K562 (cell line): ENCODE data around the gene HERC3. TPM values are rescaled to one million over a fixed set of nuclear protein-coding genes. Genes with fewer than 3 reads are reported as not detected.

ENCODE experiments used
- ATAC-seq: fragments of 200-7000 bp; cut with Tn5 transposase; 3 replicates; pipeline ENCODE4 v1.9.1; 2020; ENCODE audit warnings: moderate library complexity
- BruUV-seq: library from RNA; stranded (reverse); fragments of 400-500 nt; replicated peaks from 2 replicates; lab custom pipeline; 2021; lab: Mats Ljungman, UMichigan
- CTCF ChIA-PET: fragments of 300-600 bp; formaldehyde crosslinking; extraction: SDS; loops from one replicate; lab custom pipeline; 2021; ENCODE audit warnings: low intra/inter-chr PET ratio; lab: Yijun Ruan, JAX
- POLR2A ChIA-PET: fragments of 300-600, 350-650 bp; sonication (Branson Sonifier 250); formaldehyde crosslinking; extraction: SDS; loops from one replicate; lab custom pipeline; 2021; ENCODE audit warnings: antibody characterized with exemption, inconsistent platforms; lab: Yijun Ruan, JAX
- DNase-seq, 4 experiments: peaks; one replicate each; pipeline versions ENCODE4 v3.0.0 to v3.0.0-alpha.2; 2011 to 2018; ENCODE audit warnings: low spot score in 3 of 4, mixed read lengths in 3 of 4; ENCODE audit errors: extremely low read depth in 1 of 4
- FAIRE-seq: peaks from 2 replicates; lab custom pipeline; 2011; peaks lifted over from hg19 to GRCh38; lab: Jason Lieb, UNC
- H2AFZ ChIP-seq: 2 replicates; pipeline ENCODE4 v1.6.0; 2011; ENCODE audit warnings: low read depth, low read length, control low read depth, inconsistent platforms
- H3K27ac ChIP-seq: fragments of 200-600 bp; 3 replicates; pipeline ENCODE4 v1.8.0; 2011; ENCODE audit warnings: low read depth, mild to moderate bottlenecking, control low read depth, inconsistent platforms, low read length, moderate library complexity, mixed read lengths; ENCODE audit errors: extremely low read depth
- H3K27me3 ChIP-seq, 2 experiments: fragments of 300-600 bp in 1 of 2; 2 replicates in 1 of 2; 3 replicates in 1 of 2; pipeline versions ENCODE4 v1.6.0 to v1.8.0; 2011; ENCODE audit warnings: inconsistent platforms in 2 of 2, low read length in 2 of 2, mild to moderate bottlenecking in 1 of 2, mixed read lengths in 1 of 2, moderate library complexity in 1 of 2; ENCODE audit not compliant: control insufficient read depth in 2 of 2, insufficient read depth in 2 of 2
- H3K36me3 ChIP-seq: fragments of 300-600 bp; 3 replicates; pipeline ENCODE4 v1.8.0; 2011; ENCODE audit warnings: mild to moderate bottlenecking, low read length, inconsistent platforms; ENCODE audit not compliant: control insufficient read depth, insufficient read depth
- H3K4me1 ChIP-seq, 2 experiments: fragments of 200-600 bp in 1 of 2; replicated peaks in 1 of 2; 2 replicates in 1 of 2; 3 replicates in 1 of 2; pipeline versions ENCODE4 v1.5.1 to v1.8.0; 2011; ENCODE audit warnings: inconsistent platforms in 2 of 2, low read length in 2 of 2, mild to moderate bottlenecking in 1 of 2, mixed read lengths in 1 of 2, moderate library complexity in 1 of 2; ENCODE audit not compliant: control insufficient read depth in 2 of 2, insufficient read depth in 2 of 2
- H3K4me2 ChIP-seq: 2 replicates; pipeline ENCODE4 v1.6.1; 2011; ENCODE audit warnings: low read length, control low read depth, inconsistent platforms, mixed read lengths; ENCODE audit not compliant: insufficient read depth
- H3K4me3 ChIP-seq: fragments of 200-600 bp; sonication (generic), shearing (Covaris generic); 2 replicates; pipeline ENCODE4 v1.5.1; 2016; ENCODE audit warnings: control low read depth, inconsistent platforms
- H3K79me2 ChIP-seq: fragments of 200-600 bp; 3 replicates; pipeline ENCODE4 v1.8.0; 2011; ENCODE audit warnings: low read length, inconsistent platforms; ENCODE audit not compliant: control insufficient read depth, insufficient read depth
- H3K9ac ChIP-seq, 2 experiments: 2 replicates each; pipeline versions ENCODE4 v1.6.0 to v1.6.1; 2011; ENCODE audit warnings: low read depth in 2 of 2, low read length in 2 of 2, control low read depth in 1 of 2, inconsistent platforms in 1 of 2, mild to moderate bottlenecking in 1 of 2, mixed read lengths in 1 of 2; ENCODE audit not compliant: insufficient read depth in 1 of 2
- H3K9me1 ChIP-seq: one replicate; pipeline ENCODE4 v1.6.0; 2011; ENCODE audit warnings: inconsistent platforms, mild to moderate bottlenecking, low read length, moderate library complexity; ENCODE audit not compliant: control insufficient read depth, insufficient read depth
- H3K9me3 ChIP-seq: replicated peaks from 2 replicates; pipeline ENCODE4 v1.5.1; 2011; ENCODE audit warnings: low read depth, low read length, inconsistent platforms; ENCODE audit not compliant: control insufficient read depth, insufficient read depth
- H4K20me1 ChIP-seq: replicated peaks from 2 replicates; pipeline ENCODE4 v1.6.1; 2011; ENCODE audit warnings: low read length, inconsistent platforms, mixed read lengths; ENCODE audit not compliant: control insufficient read depth, insufficient read depth
- CBX8 ChIP-seq: fragments of 200-600 bp; sonication (generic); IDR thresholded peaks from 2 replicates; pipeline ENCODE4 v1.6.1; 2012; ENCODE audit warnings: borderline replicate concordance, mixed run types, low read depth, mild to moderate bottlenecking, moderate library complexity, mixed read lengths, low read length, control low read depth, inconsistent platforms; ENCODE audit not compliant: poor library complexity, severe bottlenecking; ENCODE audit errors: extremely low read depth
- CEBPG ChIP-seq, 3 experiments: fragments of 200-800 bp in 1 of 3; sonication (Bioruptor generic) in 1 of 3; sonication (generic) in 1 of 3; formaldehyde crosslinking in 1 of 3; IDR thresholded peaks in 2 of 3; conservative IDR thresholded peaks in 1 of 3; 2 replicates each; pipeline versions ENCODE4 v1.6.1 to v1.8.0; 2016 to 2022; ENCODE audit warnings: missing compliant biosample characterization in 2 of 3, missing genetic modification characterization in 2 of 3, mild to moderate bottlenecking in 1 of 3, missing genetic modification reagents in 1 of 3
- GABPB2 ChIP-seq: fragments of 250-450 bp; sonication (Bioruptor Pico); conservative IDR thresholded peaks from 2 replicates; pipeline ENCODE4 v1.5.1; 2021; ENCODE audit warnings: mild to moderate bottlenecking
- KDM2B ChIP-seq: fragments of 250-450 bp; sonication (Bioruptor Pico); IDR thresholded peaks from 2 replicates; pipeline ENCODE4 v1.8.0; 2021; ENCODE audit warnings: mild to moderate bottlenecking, moderate library complexity
- MEF2A ChIP-seq: IDR thresholded peaks from 2 replicates; pipeline ENCODE4 v1.6.1; 2011; ENCODE audit warnings: low read depth, mild to moderate bottlenecking, low read length, moderate library complexity; ENCODE audit not compliant: control insufficient read depth
- MIER1 ChIP-seq: fragments of 450-650 bp; IDR thresholded peaks from 2 replicates; pipeline ENCODE4 v1.6.1; 2016; ENCODE audit warnings: antibody characterized with exemption, mild to moderate bottlenecking, low read depth
- NCOA4 ChIP-seq: fragments of 450-650 bp; IDR thresholded peaks from 2 replicates; pipeline ENCODE4 v1.6.1; 2018; ENCODE audit warnings: mild to moderate bottlenecking; ENCODE audit not compliant: partially characterized antibody
- SPI1 ChIP-seq: IDR thresholded peaks from 2 replicates; pipeline ENCODE4 v1.6.1; 2011; ENCODE audit warnings: low read depth, low read length, control low read depth, borderline replicate concordance
- TEAD4 ChIP-seq, 2 experiments: sonication (generic) in 1 of 2; formaldehyde crosslinking in 1 of 2; IDR thresholded peaks; 2 replicates each; pipeline versions ENCODE4 v1.6.1 to v1.8.0; 2012 to 2022; ENCODE audit warnings: borderline replicate concordance in 1 of 2, inconsistent platforms in 1 of 2, low read length in 1 of 2, mild to moderate bottlenecking in 1 of 2, missing genetic modification reagents in 1 of 2
- TRIM28 ChIP-seq: fragments of 450-650 bp; IDR thresholded peaks from 2 replicates; pipeline ENCODE4 v1.6.1; 2017
- ZNF354B ChIP-seq: fragments of 250-450 bp; sonication (Bioruptor Pico); IDR thresholded peaks from 2 replicates; pipeline ENCODE4 v1.4.0; 2020
- WGBS: fragments of 100-300 bp; shearing (Covaris generic); methylation state at CpG from one replicate; pipeline ENCODE4 v1.1.6; 2016; ENCODE audit warnings: low coverage, mixed read lengths; ENCODE audit not compliant: insufficient coverage; ENCODE audit errors: missing lambda C conversion rate; 5-methylcytosine and 5-hydroxymethylcytosine counted together
- in situ Hi-C: fragments of 300-500 bp; cut with MboI; formaldehyde crosslinking; loops from 4 replicates; pipeline ENCODE4 v1.15.0; 2018; ENCODE audit warnings: inconsistent platforms, mixed read lengths
- intact Hi-C: fragments of 100-400 bp; cut with micrococcal nuclease; formaldehyde crosslinking; loops from 2 replicates; pipeline ENCODE4 v1.14.2; 2022
- polyA plus RNA-seq, 8 experiments: library from polyadenylated mRNA; depleted of rRNA in 4 of 8; stranded (reverse) in 5 of 8; unstranded in 3 of 8; fragments of >200 nt; fragmentation: Nextera tagmentation in 2 of 8; fragmentation: Illumina TruSeq in 1 of 8; extraction: Ambion mirVana in 2 of 8; extraction: Trizol in 1 of 8; gene quantifications; 2 replicates each; pipeline versions ENCODE4 v1.2.1 to v1.2.3, GENCODE V29; 2011 to 2014; ENCODE audit warnings: inconsistent platforms in 1 of 8, missing spikeins in 1 of 8
- total RNA-seq, 7 experiments: library from RNA; depleted of rRNA in 6 of 7; stranded (reverse); fragments of >200 nt in 6 of 7; fragmentation: Illumina TruSeq in 2 of 7; extraction: Trizol in 2 of 7; gene quantifications; 2 replicates each; pipeline versions ENCODE4 v1.2.1 to v1.2.3, GENCODE V29; 2011 to 2021; ENCODE audit warnings: low replicate concordance in 1 of 7
- TF ChIP-seq, protein P1 (sequence below), 2 experiments: fragments of 450-650 bp; IDR thresholded peaks; 2 replicates each; pipeline ENCODE4 v1.6.1; 2016
- TF ChIP-seq, protein P2 (sequence below): fragments of 450-650 bp; formaldehyde crosslinking; IDR thresholded peaks from 2 replicates; pipeline ENCODE4 v1.4.0; 2022; ENCODE audit warnings: missing genetic modification characterization

HERC3 gene
- total and polyA plus RNA-seq, 9 of the 15 experiments (the other 6 are each of a cell fraction or from before 2014, with no cell fraction given) = 1.8 to 13.1 (median 7.6) TPM

DNA sequence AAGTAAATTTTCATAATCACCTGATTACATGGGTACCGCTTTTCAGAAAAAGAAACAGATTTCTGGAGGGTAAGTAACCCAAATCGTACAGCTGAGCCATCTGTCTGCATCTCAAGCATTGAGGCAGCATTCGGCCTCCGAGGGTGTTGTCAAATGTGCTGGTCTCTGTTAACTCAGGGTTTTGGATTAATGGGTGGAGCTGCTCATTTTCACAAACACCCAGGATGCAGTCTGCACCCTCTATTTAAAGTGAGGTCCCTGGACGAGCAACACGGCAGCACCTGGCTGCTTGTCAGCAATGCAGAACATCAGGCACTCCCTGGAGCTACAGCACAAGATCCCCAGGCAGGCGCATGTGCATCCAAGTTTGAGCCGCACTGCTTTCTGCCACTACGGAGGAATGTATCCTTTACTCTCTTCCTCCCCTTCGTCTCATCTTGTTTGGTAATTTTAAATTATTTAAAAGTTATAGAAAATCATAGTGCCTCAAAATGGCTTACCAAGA is 130.0 kb downstream of the HERC3 start:
- no peaks in the 10 kb centered on the region; the same call in none of the 2 replicates for H3K9me3 ChIP-seq
- H3K27ac ChIP-seq = no peak overlapping the region
- no peaks in the 10 kb centered on the region for H4K20me1 ChIP-seq
- in situ Hi-C loops (no loop called here), intact Hi-C loops (no loop called here)
- no peak overlapping the region for H2AFZ ChIP-seq
- no peaks in the 10 kb centered on the region for H3K27me3 ChIP-seq
- FAIRE-seq (no peak), ATAC-seq (no peak), DNase-seq (no peak)
- H3K4me1 ChIP-seq = no peaks in the 10 kb centered on the region
- H3K9me1 ChIP-seq = no peaks in the 10 kb centered on the region
- no peak overlapping the region for H3K4me2 ChIP-seq
- no peaks in the 10 kb centered on the region for H3K79me2 ChIP-seq
- H3K4me3 ChIP-seq = no peak overlapping the region
- BruUV-seq = no TSS peak
- H3K9ac ChIP-seq = no peak overlapping the region
- peaks cover 9% of the 10 kb centered on the region; the same call in 2 of the 3 replicates for H3K36me3 ChIP-seq
- no peak for TF ChIP-seq MEF2A
- TF ChIP-seq NCOA4 = no peak
- TF ChIP-seq GABPB2 (CRISPR knock-in tag) = no peak
- no peak for TF ChIP-seq TRIM28
- ChIA-PET POLR2A (no interaction called here), CTCF (no interaction called here)
- WGBS = 78% methylated on average over 10 of the region's 10 CpGs

DNA sequence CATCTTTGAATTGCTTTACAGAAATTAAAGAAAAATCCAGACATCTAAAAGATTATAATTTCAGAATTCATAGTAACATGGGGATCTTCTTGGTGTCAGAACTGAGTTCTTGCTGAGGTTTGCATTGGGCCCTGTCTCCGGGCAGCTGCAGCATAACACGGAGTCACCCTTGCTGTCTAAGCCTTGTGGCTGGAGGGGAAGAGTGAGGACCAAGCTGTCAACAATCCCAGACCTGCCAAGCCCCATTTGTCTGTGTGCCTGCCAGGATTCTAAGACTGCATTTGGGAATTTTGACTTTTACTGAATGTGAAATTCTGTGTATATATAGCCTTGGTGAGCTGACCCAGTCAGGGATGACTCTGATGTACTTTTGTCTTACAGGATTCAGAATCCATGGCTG is 130.5 kb downstream of the HERC3 start:
- H3K9me3 ChIP-seq = no peaks in the 10 kb centered on the region; the same call in none of the 2 replicates
- no peak overlapping the region for H3K9ac ChIP-seq
- no peaks in the 10 kb centered on the region for H4K20me1 ChIP-seq
- H3K36me3 ChIP-seq = peaks cover 14% of the 10 kb centered on the region; the same call in 2 of the 3 replicates
- no peaks in the 10 kb centered on the region for H3K4me1 ChIP-seq
- no peak overlapping the region for H2AFZ ChIP-seq
- in situ Hi-C loops (no loop called here), intact Hi-C loops (no loop called here)
- no peaks in the 10 kb centered on the region for H3K9me1 ChIP-seq
- 69% methylated on average over 2 of the region's 2 CpGs for WGBS
- ATAC-seq = no peak
- no TSS peak for BruUV-seq
- ChIA-PET CTCF (no interaction called here), POLR2A (no interaction called here)
- no peak for FAIRE-seq
- H3K27ac ChIP-seq = no peak overlapping the region
- no peak overlapping the region for H3K4me2 ChIP-seq
- no peak for DNase-seq
- no peaks in the 10 kb centered on the region for H3K27me3 ChIP-seq
- no peaks in the 10 kb centered on the region for H3K79me2 ChIP-seq
- no peak overlapping the region for H3K4me3 ChIP-seq
- TF ChIP-seq, protein P1, sequence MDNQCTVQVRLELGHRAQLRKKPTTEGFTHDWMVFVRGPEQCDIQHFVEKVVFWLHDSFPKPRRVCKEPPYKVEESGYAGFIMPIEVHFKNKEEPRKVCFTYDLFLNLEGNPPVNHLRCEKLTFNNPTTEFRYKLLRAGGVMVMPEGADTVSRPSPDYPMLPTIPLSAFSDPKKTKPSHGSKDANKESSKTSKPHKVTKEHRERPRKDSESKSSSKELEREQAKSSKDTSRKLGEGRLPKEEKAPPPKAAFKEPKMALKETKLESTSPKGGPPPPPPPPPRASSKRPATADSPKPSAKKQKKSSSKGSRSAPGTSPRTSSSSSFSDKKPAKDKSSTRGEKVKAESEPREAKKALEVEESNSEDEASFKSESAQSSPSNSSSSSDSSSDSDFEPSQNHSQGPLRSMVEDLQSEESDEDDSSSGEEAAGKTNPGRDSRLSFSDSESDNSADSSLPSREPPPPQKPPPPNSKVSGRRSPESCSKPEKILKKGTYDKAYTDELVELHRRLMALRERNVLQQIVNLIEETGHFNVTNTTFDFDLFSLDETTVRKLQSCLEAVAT (IDR thresholded peaks at IDR 0.05) = no peak
- TF ChIP-seq ZNF354B (CRISPR knock-in tag) = no peak
- no peak for TF ChIP-seq SPI1
- no peak for TF ChIP-seq MIER1
- no peak for TF ChIP-seq TEAD4 (IDR thresholded peaks at IDR 0.05; ENCODE audit: low read length)
- TF ChIP-seq TEAD4 (CRISPR knock-in tag; IDR thresholded peaks at IDR 0.05; ENCODE audit: borderline replicate concordance) = no peak
- no peak for TF ChIP-seq CEBPG (CRISPR knock-in tag; IDR thresholded peaks at IDR 0.05)
- no peak for TF ChIP-seq CEBPG (tag; conservative IDR thresholded peaks at IDR 0.05 in 1 of 2, IDR thresholded peaks at IDR 0.05 in 1 of 2)
- TF ChIP-seq CBX8 = no peak
- TF ChIP-seq KDM2B (CRISPR knock-in tag) = no peak
- TF ChIP-seq, protein P2, sequence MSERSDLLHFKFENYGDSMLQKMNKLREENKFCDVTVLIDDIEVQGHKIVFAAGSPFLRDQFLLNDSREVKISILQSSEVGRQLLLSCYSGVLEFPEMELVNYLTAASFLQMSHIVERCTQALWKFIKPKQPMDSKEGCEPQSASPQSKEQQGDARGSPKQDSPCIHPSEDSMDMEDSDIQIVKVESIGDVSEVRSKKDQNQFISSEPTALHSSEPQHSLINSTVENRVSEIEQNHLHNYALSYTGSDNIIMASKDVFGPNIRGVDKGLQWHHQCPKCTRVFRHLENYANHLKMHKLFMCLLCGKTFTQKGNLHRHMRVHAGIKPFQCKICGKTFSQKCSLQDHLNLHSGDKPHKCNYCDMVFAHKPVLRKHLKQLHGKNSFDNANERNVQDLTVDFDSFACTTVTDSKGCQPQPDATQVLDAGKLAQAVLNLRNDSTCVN (CRISPR knock-in tag) = no peak
